HepG2 (cell line): ENCODE data around the gene C1orf116. TPM values are rescaled to one million over a fixed set of nuclear protein-coding genes. Genes with fewer than 3 reads are reported as not detected.

ENCODE experiments used
- HES4 ChIP-seq: sonication (generic); formaldehyde crosslinking; IDR thresholded peaks from 2 replicates; pipeline ENCODE4 v1.9.0; 2021; ENCODE audit warnings: mild to moderate bottlenecking, missing genetic modification reagents, borderline replicate concordance
- ZNF646 ChIP-seq: sonication (generic); formaldehyde crosslinking; IDR thresholded peaks from 2 replicates; pipeline ENCODE4 v1.9.0; 2021; ENCODE audit warnings: mild to moderate bottlenecking, missing genetic modification reagents
- polyA plus RNA-seq, 8 experiments: library from polyadenylated mRNA; depleted of rRNA in 3 of 8; stranded (reverse) in 7 of 8; unstranded in 1 of 8; fragments of >200 nt; fragmentation: Illumina TruSeq in 4 of 8; extraction: Trizol in 4 of 8; gene quantifications; 2 replicates each; pipeline versions ENCODE4 v1.2.1 to v1.2.3, GENCODE V29; 2011 to 2016; ENCODE audit warnings: low read depth in 4 of 8, missing spikeins in 1 of 8, mixed read lengths in 1 of 8; ENCODE audit not compliant: insufficient read depth in 1 of 8
- total RNA-seq, 5 experiments: library from RNA; depleted of rRNA; stranded (reverse); fragments of >200 nt; fragmentation: Illumina TruSeq; extraction: Trizol; gene quantifications; 2 replicates each; pipeline ENCODE4 v1.2.3, GENCODE V29; 2016; ENCODE audit warnings: low read depth in 1 of 5
- TF ChIP-seq, protein P1 (sequence below): sonication (generic); formaldehyde crosslinking; conservative IDR thresholded peaks from 2 replicates; pipeline ENCODE4 v1.4.0; 2020; ENCODE audit warnings: mild to moderate bottlenecking, missing genetic modification reagents, moderate library complexity

The C1orf116 gene
- total and polyA plus RNA-seq, 2 of the 13 experiments (the other 11 are each of a cell fraction or from before 2014, with no cell fraction given), result 0.51 to 0.95 TPM

GRCh38 chr1:207067665-207068064, 35.1 kb upstream of the C1orf116 start (continued):
- TF ChIP-seq ZNF646 (CRISPR knock-in tag), result peak; percentile 56; the same call in 1 of the 2 replicates
- TF ChIP-seq HES4 (CRISPR knock-in tag), result no peak
- TF ChIP-seq, protein P1, sequence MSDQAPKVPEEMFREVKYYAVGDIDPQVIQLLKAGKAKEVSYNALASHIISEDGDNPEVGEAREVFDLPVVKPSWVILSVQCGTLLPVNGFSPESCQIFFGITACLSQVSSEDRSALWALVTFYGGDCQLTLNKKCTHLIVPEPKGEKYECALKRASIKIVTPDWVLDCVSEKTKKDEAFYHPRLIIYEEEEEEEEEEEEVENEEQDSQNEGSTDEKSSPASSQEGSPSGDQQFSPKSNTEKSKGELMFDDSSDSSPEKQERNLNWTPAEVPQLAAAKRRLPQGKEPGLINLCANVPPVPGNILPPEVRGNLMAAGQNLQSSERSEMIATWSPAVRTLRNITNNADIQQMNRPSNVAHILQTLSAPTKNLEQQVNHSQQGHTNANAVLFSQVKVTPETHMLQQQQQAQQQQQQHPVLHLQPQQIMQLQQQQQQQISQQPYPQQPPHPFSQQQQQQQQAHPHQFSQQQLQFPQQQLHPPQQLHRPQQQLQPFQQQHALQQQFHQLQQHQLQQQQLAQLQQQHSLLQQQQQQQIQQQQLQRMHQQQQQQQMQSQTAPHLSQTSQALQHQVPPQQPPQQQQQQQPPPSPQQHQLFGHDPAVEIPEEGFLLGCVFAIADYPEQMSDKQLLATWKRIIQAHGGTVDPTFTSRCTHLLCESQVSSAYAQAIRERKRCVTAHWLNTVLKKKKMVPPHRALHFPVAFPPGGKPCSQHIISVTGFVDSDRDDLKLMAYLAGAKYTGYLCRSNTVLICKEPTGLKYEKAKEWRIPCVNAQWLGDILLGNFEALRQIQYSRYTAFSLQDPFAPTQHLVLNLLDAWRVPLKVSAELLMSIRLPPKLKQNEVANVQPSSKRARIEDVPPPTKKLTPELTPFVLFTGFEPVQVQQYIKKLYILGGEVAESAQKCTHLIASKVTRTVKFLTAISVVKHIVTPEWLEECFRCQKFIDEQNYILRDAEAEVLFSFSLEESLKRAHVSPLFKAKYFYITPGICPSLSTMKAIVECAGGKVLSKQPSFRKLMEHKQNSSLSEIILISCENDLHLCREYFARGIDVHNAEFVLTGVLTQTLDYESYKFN (CRISPR knock-in tag), result peak; percentile 77
